ENCODE data around the gene VSIG8. TPM values are rescaled to one million over a fixed set of nuclear protein-coding genes. Genes with fewer than 3 reads are reported as not detected.

Gene VSIG8
- total and polyA plus RNA-seq, 8 donors = 0.16 to 0.27 TPM; not detected in 6

GRCh38 chr1:159883134-159883533 is 20.7 kb upstream of the VSIG8 start:
- intact Hi-C loops (cut with DNase I) = no loop called here
- no peaks in the 10 kb centered on the region for H3K9me3 ChIP-seq
- TF ChIP-seq CTCF (IDR thresholded peaks at IDR 0.05) = no peak
- WGBS, 2 donors = 60 to 61% methylated on average over 4 of the region's 4 CpGs
- H3K4me1 ChIP-seq = no peaks in the 10 kb centered on the region
- FAIRE-seq (no peak), DNase-seq (no peak), ATAC-seq (no peak)
- no peak overlapping the region for H3K27ac ChIP-seq
- H3K4me3 ChIP-seq = no peak overlapping the region
- H3K27me3 ChIP-seq = no peaks in the 10 kb centered on the region
- H3K36me3 ChIP-seq = no peaks in the 10 kb centered on the region

- Histone ChIP-seq H3K4me1 (peaks cover 0 to 3% (median 0%) of the 10 kb centered on the region in 3 donors), H3K36me3 (no peaks in the 10 kb centered on the region), H3K27ac (no peak overlapping the region), H3K4me3 (no peak overlapping the region), H3K9me3 (no peaks in the 10 kb centered on the region), H3K27me3 (no peaks in the 10 kb centered on the region)
- DNase-seq (no peak), FAIRE-seq (no peak), ATAC-seq (peak in 1 of 4 donors; percentile 35)
- WGBS, 2 donors = 87 to 93% methylated on average over 2 of the region's 2 CpGs
- intact Hi-C loops (cut with DNase I) = no loop called here
- no peak for TF ChIP-seq CTCF (IDR thresholded peaks at IDR 0.05)
These were observed 20.0 kb upstream of the VSIG8 start for GRCh38 chr1:159882527-159882862.

GRCh38 chr1:159881622-159882526 is 19.4 kb upstream of the VSIG8 start:
- H3K27ac ChIP-seq = no peak overlapping the region
- no peak overlapping the region for H3K4me3 ChIP-seq
- peak; percentile 54 to 92 (median 74) for DNase-seq
- peaks cover 0 to 3% (median 0%) of the 10 kb centered on the region in 3 donors for H3K4me1 ChIP-seq
- no peaks in the 10 kb centered on the region for H3K36me3 ChIP-seq
- WGBS, 2 donors = 58 to 63% methylated on average over 6 of the region's 6 CpGs
- H3K27me3 ChIP-seq = no peaks in the 10 kb centered on the region
- no peak for FAIRE-seq
- intact Hi-C loops (cut with DNase I) = no loop called here
- ATAC-seq = peak; percentile 56 to 91 (median 82)
- no peak for TF ChIP-seq CTCF (IDR thresholded peaks at IDR 0.05)
- H3K9me3 ChIP-seq = no peaks in the 10 kb centered on the region

- Histone ChIP-seq H3K4me1 (peaks cover 0 to 3% (median 0%) of the 10 kb centered on the region in 3 donors), H3K9me3 (no peaks in the 10 kb centered on the region), H3K36me3 (no peaks in the 10 kb centered on the region), H3K27ac (no peak overlapping the region), H3K4me3 (no peak overlapping the region), H3K27me3 (no peaks in the 10 kb centered on the region)
- 85 to 88% methylated on average over 3 of the region's 3 CpGs for WGBS, 2 donors
- no peak for ATAC-seq
- no peak for TF ChIP-seq CTCF (IDR thresholded peaks at IDR 0.05)
- no peak for FAIRE-seq
- intact Hi-C loops (cut with DNase I) = no loop called here
- no peak for DNase-seq
These were observed 18.0 kb upstream of the VSIG8 start for GRCh38 chr1:159880430-159880829.

GRCh38 chr1:159879977-159880376 is 17.5 kb upstream of the VSIG8 start:
- Histone ChIP-seq H3K36me3 (no peaks in the 10 kb centered on the region), H3K9me3 (no peaks in the 10 kb centered on the region), H3K4me1 (peaks cover 0 to 3% (median 0%) of the 10 kb centered on the region in 3 donors), H3K27me3 (no peaks in the 10 kb centered on the region), H3K27ac (no peak overlapping the region), H3K4me3 (no peak overlapping the region)
- 81 to 87% methylated on average over 4 of the region's 4 CpGs for WGBS, 2 donors
- no peak for DNase-seq
- no peak for TF ChIP-seq CTCF (IDR thresholded peaks at IDR 0.05)
- ATAC-seq = peak in 1 of 4 donors; percentile 24
- FAIRE-seq = no peak
- intact Hi-C loops (cut with DNase I) = no loop called here

Data from pancreas (tissue), 10 donors.